GM19438 (cell line): Measurements from ENCODE around the gene PAX3.

Source experiments
- ATAC-seq: cut with Tn5 transposase; IDR thresholded peaks from one replicate; pipeline ENCODE4 v1.9.1; 2021; ENCODE audit warnings: low read depth; ENCODE audit not compliant: unreplicated experiment

Gene PAX3

GRCh38 chr2:222311319-222311977 is 12.7 kb upstream of the PAX3 start:
- ATAC-seq: no peak

DNA sequence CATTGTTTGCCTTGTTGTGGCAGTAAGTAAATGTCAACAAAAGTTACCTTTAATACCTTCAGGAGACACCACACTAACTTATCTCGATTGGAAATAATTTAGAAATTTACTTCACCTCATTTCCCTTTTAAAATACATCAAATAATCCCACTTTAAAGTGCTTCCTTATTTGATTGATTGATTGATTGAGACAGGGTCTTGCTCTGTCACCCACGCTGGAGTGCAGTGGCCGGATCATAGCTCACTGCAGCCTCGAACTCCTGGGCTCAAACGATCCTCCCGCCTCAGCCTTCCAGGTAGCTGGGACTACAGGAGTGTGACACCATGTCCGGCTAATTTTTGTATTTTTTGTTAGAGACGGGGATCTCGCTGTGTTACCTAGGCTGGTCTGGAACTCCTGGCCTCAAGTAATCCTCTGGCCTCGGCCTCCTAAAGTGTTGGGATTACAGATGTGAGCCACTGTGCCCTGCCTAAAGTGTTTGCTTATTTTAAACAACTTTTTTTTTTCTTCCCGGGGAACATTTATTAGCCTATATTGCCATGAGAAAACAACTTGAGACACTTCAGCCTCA is 12.0 kb upstream of the PAX3 start:
- no peak for ATAC-seq

DNA sequence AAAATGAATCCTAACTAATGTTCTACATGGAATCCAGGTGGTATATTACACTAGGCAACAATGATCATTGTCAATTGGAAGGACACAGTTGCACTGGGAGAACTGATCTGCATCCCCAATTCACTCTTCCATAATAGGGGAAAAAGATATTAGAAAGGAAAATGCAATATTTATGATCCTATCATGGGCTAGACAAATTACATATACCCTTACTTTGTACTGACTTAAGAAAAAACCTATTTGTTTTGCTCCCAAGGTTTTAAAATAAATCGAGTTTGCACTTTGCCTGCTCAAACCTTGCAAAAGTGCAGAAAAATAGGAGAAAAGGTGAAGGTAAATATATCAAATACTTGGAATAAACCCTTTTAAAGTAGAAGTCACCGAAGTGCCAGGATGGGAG is 11.0 kb upstream of the PAX3 start:
- no peak for ATAC-seq

GRCh38 chr2:222309361-222309760 is 10.6 kb upstream of the PAX3 start:
- ATAC-seq: no peak

DNA sequence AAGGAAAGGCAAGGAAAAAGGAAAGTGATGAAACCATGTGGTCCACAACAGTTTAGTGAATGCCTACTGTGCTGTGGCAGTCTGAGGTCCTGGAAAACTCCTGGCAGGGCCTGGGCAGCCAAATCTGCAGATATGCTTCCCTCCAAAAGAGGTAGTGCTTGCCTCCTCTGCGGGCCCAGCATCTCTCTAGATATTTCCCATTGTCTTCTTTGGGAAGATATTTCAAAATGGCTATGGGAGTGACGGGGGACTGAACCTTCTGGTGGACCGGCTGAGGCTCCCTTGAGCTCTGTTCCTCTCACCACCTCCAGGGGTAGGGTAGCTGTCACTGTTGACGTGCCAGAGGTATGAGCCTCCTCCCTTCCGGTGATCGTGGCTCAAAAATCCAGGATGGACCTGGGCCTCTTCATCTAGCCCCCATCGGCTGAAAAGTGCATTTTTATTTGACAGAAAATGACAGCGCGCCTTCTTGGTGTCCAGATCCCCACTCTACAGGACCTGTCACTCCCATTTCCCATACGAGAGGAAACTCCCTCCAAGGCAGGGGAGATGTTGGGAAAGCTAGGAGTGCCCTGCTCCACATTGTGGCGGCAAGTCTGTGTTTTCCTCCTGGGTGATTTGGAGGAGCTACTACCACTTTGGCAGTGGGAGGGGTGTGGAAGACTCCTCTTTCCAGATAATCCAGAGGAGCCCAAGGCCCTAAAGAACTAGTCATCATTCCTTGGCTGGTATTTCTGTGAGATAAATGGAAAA is 9.4 kb upstream of the PAX3 start:
- no peak for ATAC-seq

DNA sequence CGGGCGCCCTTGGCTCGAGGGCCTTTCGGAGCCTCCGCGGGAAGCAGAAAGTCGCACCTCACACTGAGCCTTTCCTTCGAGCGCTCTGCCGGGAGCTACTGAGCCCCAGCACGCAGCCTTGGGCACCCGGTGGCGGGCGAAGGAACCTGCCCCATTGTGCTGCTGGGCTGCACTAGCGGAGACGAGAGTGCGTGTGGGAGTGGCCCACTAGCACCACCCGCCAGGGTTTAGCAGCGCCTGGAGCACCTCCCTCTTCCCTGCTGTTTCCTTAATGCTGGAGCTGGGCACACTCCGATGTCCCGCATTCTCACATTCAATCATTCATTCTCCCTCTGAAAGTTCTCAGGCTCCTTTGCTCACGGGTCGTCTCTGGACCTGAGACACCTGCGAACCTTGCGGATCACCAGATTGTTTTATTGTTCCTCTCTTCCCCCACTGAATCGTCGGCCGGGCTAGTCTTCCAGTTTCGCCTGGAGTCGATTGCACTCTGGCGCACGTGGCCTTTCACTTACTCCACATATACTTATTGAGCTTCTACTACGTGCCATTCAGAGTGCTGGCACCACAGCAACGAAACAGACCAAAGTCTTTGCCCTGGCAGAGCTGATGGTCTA is 8.5 kb upstream of the PAX3 start:
- no peak for ATAC-seq

- ATAC-seq: no peak
These were observed 7.8 kb upstream of the PAX3 start for GRCh38 chr2:222306393-222307142.

GRCh38 chr2:222305516-222306392 is 7.0 kb upstream of the PAX3 start:
- ATAC-seq: no peak

- no peak for ATAC-seq
These were observed 6.1 kb upstream of the PAX3 start for GRCh38 chr2:222304737-222305515.

DNA sequence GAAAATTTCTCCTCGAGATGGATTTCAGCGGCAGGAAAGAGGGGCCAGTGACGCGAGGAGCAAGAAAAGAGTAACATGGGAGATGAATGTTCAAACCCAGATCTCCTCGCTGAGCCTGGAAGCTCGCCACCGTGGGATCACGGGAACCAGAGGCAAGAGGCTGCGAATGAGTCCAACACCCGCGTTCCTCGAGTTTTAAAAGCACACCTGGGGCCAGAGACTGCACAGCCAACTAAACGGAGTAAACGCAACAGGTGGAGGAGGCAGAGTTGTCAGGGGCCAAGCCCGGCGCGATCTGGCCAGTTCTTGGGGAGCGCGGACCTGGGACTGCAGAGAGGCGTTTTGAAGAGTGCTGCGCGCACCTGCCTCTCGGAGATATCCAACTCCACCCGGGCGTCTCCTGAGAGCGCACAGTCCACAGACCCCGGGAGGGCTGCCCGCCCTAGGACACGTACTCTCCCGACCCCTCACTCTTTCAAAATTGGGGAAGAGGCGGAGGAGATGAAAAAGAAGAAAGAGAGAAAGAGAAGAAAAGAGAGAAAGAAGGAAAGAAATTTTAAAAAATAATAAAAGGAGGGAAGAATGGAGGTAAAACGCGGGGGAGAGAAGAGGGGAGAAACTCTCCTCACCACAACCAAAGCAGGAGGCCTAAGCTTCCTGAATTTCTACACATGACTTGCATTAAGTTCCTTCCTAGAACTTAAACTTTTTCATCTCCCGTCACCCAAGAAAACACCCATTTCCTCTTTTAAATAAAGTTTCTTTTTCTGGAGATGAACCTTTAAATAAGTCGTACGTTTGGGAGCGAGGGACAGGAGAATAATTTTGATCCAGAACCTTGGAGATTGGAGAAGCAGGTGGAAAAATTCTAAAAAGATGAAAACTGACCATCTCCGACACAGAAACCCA is 5.3 kb upstream of the PAX3 start:
- no peak for ATAC-seq

GRCh38 chr2:222303045-222303827 is 4.4 kb upstream of the PAX3 start:
- no peak for ATAC-seq

DNA sequence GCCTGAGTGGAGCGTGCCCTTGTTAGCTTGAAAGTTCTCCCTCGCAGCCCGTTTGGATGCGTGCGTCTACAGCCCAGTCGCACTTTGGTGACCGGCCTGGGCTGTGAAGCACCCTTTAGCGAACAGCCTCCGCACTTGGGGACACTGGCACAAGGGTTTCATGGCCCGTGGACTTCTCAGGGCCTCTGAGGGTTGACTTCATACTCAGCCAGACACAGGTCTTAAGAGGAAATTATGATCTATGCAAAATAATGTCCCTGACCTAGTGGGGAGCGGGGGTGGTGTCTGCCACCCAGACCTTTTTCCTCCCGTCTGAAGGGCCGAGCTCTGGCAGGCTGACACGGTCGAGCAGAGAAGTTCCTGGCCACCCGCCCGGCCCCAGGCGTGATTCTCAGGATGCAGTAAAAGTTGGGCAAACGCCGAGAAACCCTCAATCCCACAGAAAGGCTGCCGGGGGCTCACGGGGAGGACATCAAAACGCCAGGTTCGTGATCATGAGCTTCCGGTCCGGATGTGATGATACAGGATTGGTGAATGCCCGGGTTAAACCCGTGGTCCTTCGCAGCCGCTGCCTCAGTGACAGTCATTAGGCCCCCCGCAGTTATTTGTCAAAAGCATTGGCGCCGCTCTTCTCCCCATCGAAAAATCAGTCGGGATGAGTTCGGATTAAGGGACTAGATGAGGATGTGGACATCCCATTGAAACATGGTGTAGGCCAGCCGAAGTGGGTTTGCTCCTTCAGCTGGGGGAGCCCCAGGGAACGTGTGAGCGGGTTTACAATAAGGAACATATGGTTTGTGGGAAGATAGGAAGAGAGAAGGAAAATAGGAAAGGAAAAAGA is 3.6 kb upstream of the PAX3 start:
- no peak for ATAC-seq

DNA sequence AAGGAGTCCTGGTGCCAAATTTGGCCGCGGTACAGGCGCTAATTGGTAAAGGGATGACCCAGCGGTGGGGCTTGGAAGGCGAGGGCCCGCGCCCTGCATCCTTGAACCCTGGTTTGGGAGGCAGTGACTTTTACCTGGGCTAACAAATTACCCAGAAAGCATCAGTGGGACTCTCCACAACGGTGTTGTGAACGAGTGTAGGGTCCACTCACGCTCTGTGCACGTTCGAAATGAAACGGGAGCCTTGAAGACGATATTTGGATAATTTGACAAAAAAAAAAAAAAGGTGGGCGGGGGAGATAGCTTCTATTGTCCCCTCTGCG is 3.0 kb upstream of the PAX3 start:
- no peak for ATAC-seq

- ATAC-seq: no peak
These were observed 2.4 kb upstream of the PAX3 start for GRCh38 chr2:222301053-222301795.

- ATAC-seq: no peak
These were observed 1.9 kb upstream of the PAX3 start for GRCh38 chr2:222300726-222301052.
